H9 (cell line): ENCODE measurements around the gene NKX6-2. TPM values are rescaled to one million over a fixed set of nuclear protein-coding genes. Genes with fewer than 3 reads are reported as not detected.

ENCODE experiments used
- DNase-seq: peaks from one replicate; pipeline ENCODE4 v3.0.0-alpha.2; 2017
- H2AFZ ChIP-seq: one replicate; pipeline ENCODE4 v1.6.1; 2013; ENCODE audit warnings: mild to moderate bottlenecking, low read length, control low read depth, moderate library complexity
- H2AK5ac ChIP-seq: 2 replicates; pipeline ENCODE4 v1.6.1; 2013; ENCODE audit warnings: low read length, control low read depth, mixed read lengths; ENCODE audit not compliant: insufficient read length
- H2BK120ac ChIP-seq: one replicate; pipeline ENCODE4 v1.6.1; 2013; ENCODE audit warnings: low read depth, mild to moderate bottlenecking, low read length, control low read depth, inconsistent platforms; ENCODE audit not compliant: poor library complexity, severe bottlenecking
- H2BK12ac ChIP-seq: 2 replicates; pipeline ENCODE4 v1.6.1; 2013; ENCODE audit warnings: low read length, control low read depth, mixed read lengths, low read depth; ENCODE audit not compliant: insufficient read length
- H2BK15ac ChIP-seq: 2 replicates; pipeline ENCODE4 v1.6.1; 2013; ENCODE audit warnings: low read depth, low read length, control low read depth
- H2BK20ac ChIP-seq: one replicate; pipeline ENCODE4 v1.6.1; 2013; ENCODE audit warnings: low read depth, mild to moderate bottlenecking, low read length, control low read depth, inconsistent platforms; ENCODE audit not compliant: poor library complexity, severe bottlenecking
- H2BK5ac ChIP-seq: 2 replicates; pipeline ENCODE4 v1.6.1; 2013; ENCODE audit warnings: low read length, control low read depth, mixed read lengths; ENCODE audit not compliant: insufficient read length
- H3K14ac ChIP-seq: 2 replicates; pipeline ENCODE4 v1.6.1; 2013; ENCODE audit warnings: low read length, control low read depth; ENCODE audit not compliant: insufficient read depth
- H3K18ac ChIP-seq: 2 replicates; pipeline ENCODE4 v1.6.1; 2013; ENCODE audit warnings: low read depth, mild to moderate bottlenecking, mixed read lengths, low read length, control low read depth; ENCODE audit not compliant: insufficient read length
- H3K23ac ChIP-seq: 2 replicates; pipeline ENCODE4 v1.6.1; 2013; ENCODE audit warnings: low read length, control low read depth, mixed read lengths, low read depth; ENCODE audit not compliant: insufficient read length
- H3K23me2 ChIP-seq: 2 replicates; pipeline ENCODE4 v1.6.1; 2013; ENCODE audit warnings: low read depth, mild to moderate bottlenecking, mixed read lengths, low read length, control low read depth; ENCODE audit not compliant: insufficient read length, poor library complexity, severe bottlenecking
- H3K27ac ChIP-seq: 2 replicates; pipeline ENCODE4 v1.5.1; 2013; ENCODE audit warnings: low read length, control low read depth, mixed read lengths, low read depth; ENCODE audit not compliant: insufficient read length
- H3K27me3 ChIP-seq: 2 replicates; pipeline ENCODE4 v1.6.1; 2013; ENCODE audit warnings: low read length, control low read depth, inconsistent platforms; ENCODE audit not compliant: insufficient read depth
- H3K4ac ChIP-seq: 2 replicates; pipeline ENCODE4 v1.6.1; 2013; ENCODE audit warnings: low read depth, mild to moderate bottlenecking, control low read depth, inconsistent platforms, low read length, moderate library complexity
- H3K4me1 ChIP-seq: 2 replicates; pipeline ENCODE4 v1.6.1; 2013; ENCODE audit warnings: low read length, control low read depth, inconsistent platforms; ENCODE audit not compliant: insufficient read depth
- H3K4me2 ChIP-seq: 2 replicates; pipeline ENCODE4 v1.6.1; 2013; ENCODE audit warnings: low read length, control low read depth, mixed read lengths; ENCODE audit not compliant: insufficient read length, insufficient read depth
- H3K56ac ChIP-seq: 2 replicates; pipeline ENCODE4 v1.6.1; 2013; ENCODE audit warnings: low read depth, mild to moderate bottlenecking, mixed read lengths, low read length, control low read depth; ENCODE audit not compliant: insufficient read length
- H3K79me1 ChIP-seq: 2 replicates; pipeline ENCODE4 v1.6.1; 2013; ENCODE audit warnings: low read depth, mild to moderate bottlenecking, moderate library complexity, low read length, control low read depth, inconsistent platforms; ENCODE audit not compliant: insufficient read depth, poor library complexity, severe bottlenecking
- H3K79me2 ChIP-seq: 2 replicates; pipeline ENCODE4 v1.6.1; 2013; ENCODE audit warnings: low read length, control low read depth, inconsistent platforms; ENCODE audit not compliant: insufficient read depth
- H3K9ac ChIP-seq: 2 replicates; pipeline ENCODE4 v1.6.1; 2013; ENCODE audit warnings: low read length, control low read depth, mixed read lengths; ENCODE audit not compliant: insufficient read length; ENCODE audit errors: extremely low read depth
- H3K9me3 ChIP-seq: one replicate; pipeline ENCODE4 v1.6.1; 2013; ENCODE audit warnings: low read depth, low read length, inconsistent platforms; ENCODE audit not compliant: control insufficient read depth
- H3T11ph ChIP-seq: one replicate; pipeline ENCODE4 v1.6.1; 2013; ENCODE audit warnings: mild to moderate bottlenecking, low read length, control low read depth, inconsistent platforms
- H4K20me1 ChIP-seq: one replicate; pipeline ENCODE4 v1.6.1; 2013; ENCODE audit not compliant: control insufficient read depth, insufficient read length, insufficient read depth
- H4K5ac ChIP-seq: 2 replicates; pipeline ENCODE4 v1.6.1; 2013; ENCODE audit warnings: low read depth, mild to moderate bottlenecking, mixed read lengths, low read length, control low read depth; ENCODE audit not compliant: insufficient read length
- H4K8ac ChIP-seq: replicated peaks from 2 replicates; pipeline ENCODE4 v1.6.1; 2013; ENCODE audit warnings: low read length, control low read depth, mixed read lengths, low read depth; ENCODE audit not compliant: insufficient read length
- H4K91ac ChIP-seq: 2 replicates; pipeline ENCODE4 v1.6.1; 2013; ENCODE audit warnings: low read depth, mild to moderate bottlenecking, moderate library complexity, mixed read lengths, low read length, control low read depth; ENCODE audit not compliant: insufficient read length
- H3K27ac Mint-ChIP-seq, 3 experiments: 2 replicates in 2 of 3; 3 replicates in 1 of 3; pipeline ENCODE4 v1.8.0; 2020 to 2021; ENCODE audit warnings: mixed read lengths in 3 of 3, mild to moderate bottlenecking in 1 of 3, moderate library complexity in 1 of 3
- H3K27me3 Mint-ChIP-seq: 2 replicates; pipeline ENCODE4 v1.8.0; 2021; ENCODE audit warnings: low read depth, mild to moderate bottlenecking, moderate library complexity, mixed read lengths
- H3K36me3 Mint-ChIP-seq, 3 experiments: 2 replicates in 2 of 3; 3 replicates in 1 of 3; pipeline ENCODE4 v1.8.0; 2020 to 2021; ENCODE audit warnings: low read depth in 3 of 3, mixed read lengths in 3 of 3; ENCODE audit not compliant: insufficient read depth in 1 of 3
- H3K4me1 Mint-ChIP-seq, 2 experiments: 2 replicates each; pipeline ENCODE4 v1.8.0; 2020; ENCODE audit warnings: mixed read lengths in 2 of 2
- H3K4me3 Mint-ChIP-seq, 2 experiments: 2 replicates in 1 of 2; 3 replicates in 1 of 2; pipeline ENCODE4 v1.8.0; 2020 to 2021; ENCODE audit warnings: mild to moderate bottlenecking in 2 of 2, mixed read lengths in 2 of 2, moderate library complexity in 1 of 2
- H3K9me3 Mint-ChIP-seq, 2 experiments: 2 replicates in 1 of 2; 3 replicates in 1 of 2; pipeline ENCODE4 v1.8.0; 2020; ENCODE audit warnings: mild to moderate bottlenecking in 2 of 2, mixed read lengths in 2 of 2, moderate library complexity in 1 of 2
- WGBS: extraction: QIAGEN DNeasy Blood & Tissue Kit; methylation state at CpG from one replicate; pipeline ENCODE4 v1.1.7; 2013; ENCODE audit warnings: missing lambda C conversion rate, low lambda C conversion rate, mixed read lengths; ENCODE audit not compliant: insufficient read length; ENCODE audit errors: extremely low coverage; 5-methylcytosine and 5-hydroxymethylcytosine counted together
- total RNA-seq: library from RNA; stranded (reverse); gene quantifications from 2 replicates; pipeline ENCODE4 v1.2.1, GENCODE V29; 2021
- TF ChIP-seq, protein P1 (sequence below): fragments of 200-600 bp; sonication (generic); conservative IDR thresholded peaks from 3 replicates; pipeline ENCODE4 v1.8.0; 2021; ENCODE audit warnings: antibody characterized with exemption, mild to moderate bottlenecking

Gene NKX6-2
- total RNA-seq, 1 experiment from 2014 or later, result 0.13 TPM

DNA sequence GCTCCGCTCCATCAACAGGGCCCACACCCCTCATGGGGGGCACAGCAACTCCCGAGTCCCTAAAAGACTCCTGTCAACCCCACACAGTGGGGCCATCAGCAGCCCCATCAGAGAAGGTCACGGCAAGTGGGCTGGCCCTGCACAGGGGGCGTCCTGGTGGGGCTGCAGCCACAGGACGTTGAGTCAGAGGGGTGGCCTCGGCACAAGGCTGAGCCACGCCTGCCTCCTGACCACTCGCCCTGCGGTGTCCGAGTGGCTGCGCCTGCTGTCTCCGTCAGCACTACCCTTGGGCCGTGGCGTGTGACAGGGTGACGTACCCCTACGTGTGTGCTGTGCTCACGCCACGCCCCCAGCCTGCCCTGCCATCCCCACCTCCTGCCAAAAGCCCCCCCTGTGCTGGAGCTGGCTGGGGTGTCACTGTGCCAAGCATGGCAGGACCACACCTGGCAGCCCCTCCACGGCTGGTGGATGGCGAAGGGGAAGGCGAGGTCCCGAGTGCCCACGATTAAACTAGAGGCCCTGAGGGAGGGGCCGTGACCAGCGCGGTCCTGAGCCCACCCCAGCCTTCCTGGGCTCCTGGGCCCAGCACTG, 26.0 kb upstream of the NKX6-2 start:
- Mint-ChIP-seq H3K4me3 (no peak overlapping the region), H3K9me3 (no peaks in the 10 kb centered on the region), H3K27me3 (peaks cover 2% of the 10 kb centered on the region), H3K27ac (no peak overlapping the region), H3K4me1 (0 out of 4 replicates have a peak, but pooled peaks cover 0 to 5% of the 10 kb centered on the region in 2 experiments), H3K36me3 (no peaks in the 10 kb centered on the region; a peak in 1 of 7 replicates)
- Histone ChIP-seq H2AFZ (no peak overlapping the region), H3K79me2 (no peaks in the 10 kb centered on the region), H3K23ac (no peak overlapping the region), H2BK20ac (no peak overlapping the region), H3K27me3 (no peaks in the 10 kb centered on the region), H3K14ac (no peak overlapping the region; the same call in 1 of the 2 replicates), H3K27ac (no peak overlapping the region), H4K8ac (no peak overlapping the region), H3K4me1 (no peaks in the 10 kb centered on the region), H3K9ac (no peak overlapping the region), H3K79me1 (no peaks in the 10 kb centered on the region), H4K20me1 (no peaks in the 10 kb centered on the region), H3K56ac (no peak overlapping the region), H3K18ac (no peak overlapping the region), H3K4me2 (no peak overlapping the region), H2BK5ac (no peak overlapping the region), H4K91ac (no peak overlapping the region), H3K4ac (no peak overlapping the region), H2BK15ac (no peak overlapping the region), H2BK120ac (no peak overlapping the region), H3K9me3 (no peaks in the 10 kb centered on the region), H2AK5ac (no peak overlapping the region), H3T11ph (no peak overlapping the region), H4K5ac (no peak overlapping the region), H2BK12ac (no peak overlapping the region), H3K23me2 (no peaks in the 10 kb centered on the region)
- no peak for DNase-seq
- TF ChIP-seq, protein P1, sequence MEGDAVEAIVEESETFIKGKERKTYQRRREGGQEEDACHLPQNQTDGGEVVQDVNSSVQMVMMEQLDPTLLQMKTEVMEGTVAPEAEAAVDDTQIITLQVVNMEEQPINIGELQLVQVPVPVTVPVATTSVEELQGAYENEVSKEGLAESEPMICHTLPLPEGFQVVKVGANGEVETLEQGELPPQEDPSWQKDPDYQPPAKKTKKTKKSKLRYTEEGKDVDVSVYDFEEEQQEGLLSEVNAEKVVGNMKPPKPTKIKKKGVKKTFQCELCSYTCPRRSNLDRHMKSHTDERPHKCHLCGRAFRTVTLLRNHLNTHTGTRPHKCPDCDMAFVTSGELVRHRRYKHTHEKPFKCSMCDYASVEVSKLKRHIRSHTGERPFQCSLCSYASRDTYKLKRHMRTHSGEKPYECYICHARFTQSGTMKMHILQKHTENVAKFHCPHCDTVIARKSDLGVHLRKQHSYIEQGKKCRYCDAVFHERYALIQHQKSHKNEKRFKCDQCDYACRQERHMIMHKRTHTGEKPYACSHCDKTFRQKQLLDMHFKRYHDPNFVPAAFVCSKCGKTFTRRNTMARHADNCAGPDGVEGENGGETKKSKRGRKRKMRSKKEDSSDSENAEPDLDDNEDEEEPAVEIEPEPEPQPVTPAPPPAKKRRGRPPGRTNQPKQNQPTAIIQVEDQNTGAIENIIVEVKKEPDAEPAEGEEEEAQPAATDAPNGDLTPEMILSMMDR, result no peak
- no CpG with 5 or more reads among the region's 26 CpGs for WGBS
